Measurements from ENCODE around the gene P3H2. TPM values are rescaled to one million over a fixed set of nuclear protein-coding genes. Genes with fewer than 3 reads are reported as not detected.

Gene P3H2
- total and polyA plus RNA-seq, 9 of the 15 experiments (the other 6 are each of a cell fraction or from before 2014, with no cell fraction given): 0.04 to 0.26 (median 0.22) TPM; not detected in 6

DNA sequence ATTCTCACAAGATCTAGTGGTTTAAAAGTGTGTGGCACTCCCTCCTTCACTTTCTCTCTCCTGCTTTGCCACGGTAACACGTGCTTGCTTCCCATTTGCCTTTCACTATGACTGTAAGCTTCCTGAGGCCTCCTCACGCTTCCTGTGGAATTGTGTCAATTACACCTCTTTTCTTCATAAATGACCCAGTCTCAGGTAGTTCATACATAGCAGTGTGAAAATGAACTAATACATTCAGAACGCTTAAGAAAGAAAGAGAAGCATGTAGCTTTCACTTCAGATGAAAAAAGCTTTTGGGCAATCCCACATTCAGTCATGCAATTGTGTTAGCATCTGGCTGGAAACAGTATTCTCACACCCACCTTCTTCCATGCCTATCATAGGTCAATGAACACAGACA lies 24.4 kb downstream of the P3H2 start:
- Histone ChIP-seq H3K9me1 (ENCODE audit: control insufficient read depth, insufficient read depth, low read length) (no peaks in the 10 kb centered on the region), H4K20me1 (replicated peaks; ENCODE audit: control insufficient read depth, insufficient read depth, low read length) (no peaks in the 10 kb centered on the region), H3K79me2 (ENCODE audit: control insufficient read depth, insufficient read depth, low read length) (no peaks in the 10 kb centered on the region), H3K36me3 (ENCODE audit: control insufficient read depth, insufficient read depth, low read length) (no peaks in the 10 kb centered on the region), H3K4me2 (ENCODE audit: insufficient read depth, low read length) (no peak overlapping the region), H3K27me3 (ENCODE audit: control insufficient read depth in 2 of 2, insufficient read depth in 2 of 2, low read length in 2 of 2) (no peaks in the 10 kb centered on the region), H3K4me1 (replicated peaks in 1 of 2; ENCODE audit: control insufficient read depth in 2 of 2, insufficient read depth in 2 of 2, low read length in 2 of 2) (no peaks in the 10 kb centered on the region), H2AFZ (ENCODE audit: low read depth, low read length) (no peak overlapping the region), H3K27ac (ENCODE audit: extremely low read depth, low read depth, low read length) (no peak overlapping the region), H3K9ac (ENCODE audit: insufficient read depth in 1 of 2, low read depth in 2 of 2, low read length in 2 of 2) (no peak overlapping the region), H3K9me3 (replicated peaks; ENCODE audit: control insufficient read depth, insufficient read depth, low read depth, low read length) (peaks cover 2% of the 10 kb centered on the region; the same call in 1 of the 2 replicates), H3K4me3 (no peak overlapping the region)
- CTCF ChIA-PET (ENCODE audit: low intra/inter-chr PET ratio): no interaction called here
- no peak for DNase-seq (ENCODE audit: extremely low read depth in 1 of 4, low spot score in 3 of 4)
- POLR2A ChIA-PET: no interaction called here
- FAIRE-seq: no peak
- BruUV-seq (replicated peaks): no TSS peak
- TF ChIP-seq ETV6 (IDR thresholded peaks at IDR 0.05; ENCODE audit: borderline replicate concordance in 1 of 2, low read depth in 2 of 2, low read length in 1 of 2): no peak
- no peak for TF ChIP-seq ETV6 (CRISPR knock-in tag; IDR thresholded peaks at IDR 0.05; ENCODE audit: borderline replicate concordance)
- TF ChIP-seq SIRT6 (IDR thresholded peaks at IDR 0.05; ENCODE audit: low read depth, low read length): no peak
- no peak for TF ChIP-seq LEF1 (IDR thresholded peaks at IDR 0.05)
- no peak for TF ChIP-seq TAL1 (IDR thresholded peaks at IDR 0.05)
- no peak for TF ChIP-seq TEAD2 (tag; IDR thresholded peaks at IDR 0.05)
- TF ChIP-seq ZNF41 (CRISPR knock-in tag; conservative IDR thresholded peaks at IDR 0.05): no peak
- TF ChIP-seq HMG20B (CRISPR knock-in tag; IDR thresholded peaks at IDR 0.05): no peak
- TF ChIP-seq, protein P1, sequence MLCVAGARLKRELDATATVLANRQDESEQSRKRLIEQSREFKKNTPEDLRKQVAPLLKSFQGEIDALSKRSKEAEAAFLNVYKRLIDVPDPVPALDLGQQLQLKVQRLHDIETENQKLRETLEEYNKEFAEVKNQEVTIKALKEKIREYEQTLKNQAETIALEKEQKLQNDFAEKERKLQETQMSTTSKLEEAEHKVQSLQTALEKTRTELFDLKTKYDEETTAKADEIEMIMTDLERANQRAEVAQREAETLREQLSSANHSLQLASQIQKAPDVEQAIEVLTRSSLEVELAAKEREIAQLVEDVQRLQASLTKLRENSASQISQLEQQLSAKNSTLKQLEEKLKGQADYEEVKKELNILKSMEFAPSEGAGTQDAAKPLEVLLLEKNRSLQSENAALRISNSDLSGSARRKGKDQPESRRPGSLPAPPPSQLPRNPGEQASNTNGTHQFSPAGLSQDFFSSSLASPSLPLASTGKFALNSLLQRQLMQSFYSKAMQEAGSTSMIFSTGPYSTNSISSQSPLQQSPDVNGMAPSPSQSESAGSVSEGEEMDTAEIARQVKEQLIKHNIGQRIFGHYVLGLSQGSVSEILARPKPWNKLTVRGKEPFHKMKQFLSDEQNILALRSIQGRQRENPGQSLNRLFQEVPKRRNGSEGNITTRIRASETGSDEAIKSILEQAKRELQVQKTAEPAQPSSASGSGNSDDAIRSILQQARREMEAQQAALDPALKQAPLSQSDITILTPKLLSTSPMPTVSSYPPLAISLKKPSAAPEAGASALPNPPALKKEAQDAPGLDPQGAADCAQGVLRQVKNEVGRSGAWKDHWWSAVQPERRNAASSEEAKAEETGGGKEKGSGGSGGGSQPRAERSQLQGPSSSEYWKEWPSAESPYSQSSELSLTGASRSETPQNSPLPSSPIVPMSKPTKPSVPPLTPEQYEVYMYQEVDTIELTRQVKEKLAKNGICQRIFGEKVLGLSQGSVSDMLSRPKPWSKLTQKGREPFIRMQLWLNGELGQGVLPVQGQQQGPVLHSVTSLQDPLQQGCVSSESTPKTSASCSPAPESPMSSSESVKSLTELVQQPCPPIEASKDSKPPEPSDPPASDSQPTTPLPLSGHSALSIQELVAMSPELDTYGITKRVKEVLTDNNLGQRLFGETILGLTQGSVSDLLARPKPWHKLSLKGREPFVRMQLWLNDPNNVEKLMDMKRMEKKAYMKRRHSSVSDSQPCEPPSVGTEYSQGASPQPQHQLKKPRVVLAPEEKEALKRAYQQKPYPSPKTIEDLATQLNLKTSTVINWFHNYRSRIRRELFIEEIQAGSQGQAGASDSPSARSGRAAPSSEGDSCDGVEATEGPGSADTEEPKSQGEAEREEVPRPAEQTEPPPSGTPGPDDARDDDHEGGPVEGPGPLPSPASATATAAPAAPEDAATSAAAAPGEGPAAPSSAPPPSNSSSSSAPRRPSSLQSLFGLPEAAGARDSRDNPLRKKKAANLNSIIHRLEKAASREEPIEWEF (CRISPR knock-in tag; IDR thresholded peaks at IDR 0.05): no peak
- TF ChIP-seq PHB (CRISPR knock-in tag; IDR thresholded peaks at IDR 0.05): no peak
- no peak for TF ChIP-seq POLR3A (IDR thresholded peaks at IDR 0.05; ENCODE audit: borderline replicate concordance, extremely low read depth, insufficient read depth, insufficient read length)
- no peak for TF ChIP-seq ZBED1 (IDR thresholded peaks at IDR 0.05)
- no peak for TF ChIP-seq MEIS2 (IDR thresholded peaks at IDR 0.05; ENCODE audit: partially characterized antibody)
- no peak for TF ChIP-seq ZC3H4 (CRISPR knock-in tag; IDR thresholded peaks at IDR 0.05; ENCODE audit: borderline replicate concordance)
- TF ChIP-seq TSHZ1 (CRISPR knock-in tag; IDR thresholded peaks at IDR 0.05): no peak
- no peak for TF ChIP-seq PURB (CRISPR knock-in tag; IDR thresholded peaks at IDR 0.05; ENCODE audit: low read depth)
- intact Hi-C loops (cut with micrococcal nuclease): no loop called here
- in situ Hi-C loops (cut with MboI): no loop called here
- WGBS (ENCODE audit: insufficient coverage, low coverage, missing lambda C conversion rate): 0% methylated on average over 4 of the region's 4 CpGs
- no peak for ATAC-seq
